HCT116 (cell line): Measurements from ENCODE around the gene TWNK. TPM values are rescaled to one million over a fixed set of nuclear protein-coding genes. Genes with fewer than 3 reads are reported as not detected.
A peak's percentile ranks its signal among the peaks of the same experiment; 100 is the strongest.

Experiments used
- ATAC-seq: fragments of 200-7000 bp; cut with Tn5 transposase; 2 replicates; pipeline ENCODE4 v1.9.1; 2020; ENCODE audit warnings: mild to moderate bottlenecking, moderate library complexity
- BruUV-seq: library from RNA; stranded (reverse); fragments of 400-500 nt; replicated peaks from 2 replicates; lab custom pipeline; 2021; lab: Mats Ljungman, UMichigan
- CTCF ChIA-PET: fragments of 300-600 bp; sonication (Branson Sonifier 250); formaldehyde crosslinking; loops from one replicate; lab custom pipeline; 2021; ENCODE audit warnings: antibody characterized with exemption; lab: Charles Lee
- POLR2A ChIA-PET: fragments of 300-600, 350-600 bp; sonication (Branson Sonifier 250); formaldehyde crosslinking; loops from one replicate; lab custom pipeline; 2021; ENCODE audit warnings: antibody characterized with exemption; lab: Charles Lee
- RAD21 ChIA-PET, 2 experiments: fragments of 300-600 bp; sonication (Branson Sonifier 250); formaldehyde crosslinking; loops; one replicate each; lab custom pipeline; 2023; ENCODE audit warnings: low total read pairs in 2 of 2; ENCODE audit not compliant: uncharacterized antibody in 2 of 2, unreplicated experiment in 2 of 2, low non-redundant PET in 1 of 2; lab: Charles Lee
- DNase-seq: peaks from one replicate; pipeline ENCODE4 v3.0.0-alpha.2; 2010; ENCODE audit warnings: low read depth, low spot score
- H2AFZ ChIP-seq: fragments of 200-600 bp; shearing (Covaris generic), sonication (generic); 2 replicates; pipeline ENCODE4 v1.6.1; 2017; ENCODE audit warnings: low read depth, mixed run types, mixed read lengths, antibody characterized with exemption, low read length; ENCODE audit not compliant: poor library complexity, severe bottlenecking
- H3K27ac ChIP-seq: 2 replicates; pipeline ENCODE4 v1.5.1; 2012; ENCODE audit warnings: low read depth, low read length
- H3K27me3 ChIP-seq: fragments of 200-600 bp; sonication (generic); 2 replicates; pipeline ENCODE4 v1.6.1; 2016; ENCODE audit warnings: mixed run types, low read length, mixed read lengths; ENCODE audit not compliant: insufficient read depth
- H3K36me3 ChIP-seq, 2 experiments: fragments of 200-500 bp in 1 of 2; fragments of 200-600 bp in 1 of 2; sonication (Bioruptor generic) in 1 of 2; sonication (generic) in 1 of 2; 2 replicates each; pipeline versions ENCODE4 v1.5.1 to v1.6.1; 2014 to 2016; ENCODE audit warnings: low read length in 2 of 2, inconsistent platforms in 1 of 2, mixed read lengths in 1 of 2, mixed run types in 1 of 2; ENCODE audit not compliant: insufficient read depth in 2 of 2, control insufficient read depth in 1 of 2
- H3K4me1 ChIP-seq, 2 experiments: fragments of 200-600 bp in 1 of 2; sonication (generic) in 1 of 2; 2 replicates each; pipeline versions ENCODE4 v1.5.1 to v1.6.1; 2012 to 2017; ENCODE audit warnings: low read length in 2 of 2, inconsistent platforms in 1 of 2, mild to moderate bottlenecking in 1 of 2, mixed read lengths in 1 of 2, mixed run types in 1 of 2, moderate library complexity in 1 of 2; ENCODE audit not compliant: insufficient read depth in 2 of 2, control insufficient read depth in 1 of 2
- H3K4me2 ChIP-seq: fragments of 200-600 bp; sonication (generic); 2 replicates; pipeline ENCODE4 v1.6.1; 2017; ENCODE audit warnings: mixed run types, low read length, mixed read lengths
- H3K4me3 ChIP-seq, 2 experiments: fragments of 200-600 bp in 1 of 2; sonication (generic) in 1 of 2; replicated peaks in 1 of 2; 2 replicates each; pipeline ENCODE4 v1.5.1; 2011 to 2016; ENCODE audit warnings: low read length in 2 of 2, control low read depth in 1 of 2, low read depth in 1 of 2, mild to moderate bottlenecking in 1 of 2, mixed read lengths in 1 of 2, mixed run types in 1 of 2
- H3K79me2 ChIP-seq: fragments of 200-600 bp; sonication (generic); 2 replicates; pipeline ENCODE4 v1.6.1; 2017; ENCODE audit warnings: mild to moderate bottlenecking, mixed run types, low read length, moderate library complexity, mixed read lengths; ENCODE audit not compliant: insufficient read depth
- H3K9ac ChIP-seq: fragments of 200-600 bp; sonication (generic); 2 replicates; pipeline ENCODE4 v1.6.1; 2016; ENCODE audit warnings: low read length, mixed read lengths
- H3K9me2 ChIP-seq: fragments of 200-600 bp; sonication (generic), shearing (Covaris generic); 2 replicates; pipeline ENCODE4 v1.6.1; 2017; ENCODE audit warnings: mixed run types, mild to moderate bottlenecking, moderate library complexity; ENCODE audit not compliant: insufficient read depth
- H3K9me3 ChIP-seq, 2 experiments: fragments of 200-500 bp in 1 of 2; fragments of 200-600 bp in 1 of 2; sonication (Bioruptor generic) in 1 of 2; sonication (generic) in 1 of 2; 2 replicates each; pipeline ENCODE4 v1.6.1; 2014 to 2017; ENCODE audit warnings: low read length in 2 of 2, mixed read lengths in 2 of 2, inconsistent platforms in 1 of 2, low read depth in 1 of 2, mild to moderate bottlenecking in 1 of 2, mixed run types in 1 of 2, moderate library complexity in 1 of 2; ENCODE audit not compliant: control insufficient read depth in 1 of 2, insufficient read depth in 1 of 2
- H4K20me1 ChIP-seq: fragments of 200-600 bp; sonication (generic), shearing (Covaris generic); 2 replicates; pipeline ENCODE4 v1.6.1; 2017; ENCODE audit warnings: mixed run types, mild to moderate bottlenecking, moderate library complexity; ENCODE audit not compliant: insufficient read depth
- EGR1 ChIP-seq: IDR thresholded peaks from 2 replicates; pipeline ENCODE4 v1.6.1; 2012; ENCODE audit warnings: low read depth
- ELF1 ChIP-seq: IDR thresholded peaks from 2 replicates; pipeline ENCODE4 v1.6.1; 2012; ENCODE audit warnings: low read depth, borderline replicate concordance
- EZH2phosphoT487 ChIP-seq: fragments of 200-600 bp; IDR thresholded peaks from 2 replicates; pipeline ENCODE4 v1.6.1; 2018; ENCODE audit warnings: antibody characterized with exemption, borderline replicate concordance
- JUND ChIP-seq: IDR thresholded peaks from 2 replicates; pipeline ENCODE4 v1.6.1; 2012
- POLR2A ChIP-seq: IDR thresholded peaks from 2 replicates; pipeline ENCODE4 v1.7.0; 2011; ENCODE audit warnings: borderline replicate concordance; ENCODE audit not compliant: insufficient read depth, insufficient read length; ENCODE audit errors: extremely low read depth
- POLR2AphosphoS5 ChIP-seq: IDR thresholded peaks from 2 replicates; pipeline ENCODE4 v1.6.1; 2011; ENCODE audit warnings: mild to moderate bottlenecking, low read depth, low read length, moderate library complexity
- RAD21 ChIP-seq: IDR thresholded peaks from 2 replicates; pipeline ENCODE4 v1.6.1; 2012; ENCODE audit warnings: low read depth, mild to moderate bottlenecking
- TCF7L2 ChIP-seq: IDR thresholded peaks from 2 replicates; pipeline ENCODE4 v1.7.0; 2011; ENCODE audit warnings: borderline replicate concordance, inconsistent platforms; ENCODE audit not compliant: insufficient read depth, insufficient read length; ENCODE audit errors: extremely low read depth
- YY1 ChIP-seq: IDR thresholded peaks from 2 replicates; pipeline ENCODE4 v1.6.1; 2011; ENCODE audit warnings: low read length, low read depth, moderate library complexity, mild to moderate bottlenecking; ENCODE audit not compliant: insufficient replicate concordance; ENCODE audit errors: extremely low read depth
- ZNF274 ChIP-seq: fragments of 200-500 bp; sonication (Bioruptor generic); IDR thresholded peaks from 2 replicates; pipeline ENCODE4 v1.6.1; 2014; ENCODE audit warnings: mild to moderate bottlenecking, low read depth, low read length, inconsistent platforms
- intact Hi-C: fragments of 100-400 bp; cut with micrococcal nuclease; formaldehyde crosslinking; loops from 2 replicates; pipeline ENCODE4 v1.10.0; 2022
- total RNA-seq: library from RNA; stranded (reverse); gene quantifications from one replicate; pipeline ENCODE4 v1.2.1, GENCODE V29; 2021; ENCODE audit not compliant: unreplicated experiment
- TF ChIP-seq, protein P1 (sequence below): IDR thresholded peaks from 2 replicates; pipeline ENCODE4 v1.6.1; 2011; ENCODE audit warnings: mild to moderate bottlenecking, low read length, moderate library complexity; ENCODE audit not compliant: insufficient replicate concordance; ENCODE audit errors: extremely low read depth

Gene TWNK
- total RNA-seq, 1 experiment from 2014 or later: 42.1 TPM

DNA sequence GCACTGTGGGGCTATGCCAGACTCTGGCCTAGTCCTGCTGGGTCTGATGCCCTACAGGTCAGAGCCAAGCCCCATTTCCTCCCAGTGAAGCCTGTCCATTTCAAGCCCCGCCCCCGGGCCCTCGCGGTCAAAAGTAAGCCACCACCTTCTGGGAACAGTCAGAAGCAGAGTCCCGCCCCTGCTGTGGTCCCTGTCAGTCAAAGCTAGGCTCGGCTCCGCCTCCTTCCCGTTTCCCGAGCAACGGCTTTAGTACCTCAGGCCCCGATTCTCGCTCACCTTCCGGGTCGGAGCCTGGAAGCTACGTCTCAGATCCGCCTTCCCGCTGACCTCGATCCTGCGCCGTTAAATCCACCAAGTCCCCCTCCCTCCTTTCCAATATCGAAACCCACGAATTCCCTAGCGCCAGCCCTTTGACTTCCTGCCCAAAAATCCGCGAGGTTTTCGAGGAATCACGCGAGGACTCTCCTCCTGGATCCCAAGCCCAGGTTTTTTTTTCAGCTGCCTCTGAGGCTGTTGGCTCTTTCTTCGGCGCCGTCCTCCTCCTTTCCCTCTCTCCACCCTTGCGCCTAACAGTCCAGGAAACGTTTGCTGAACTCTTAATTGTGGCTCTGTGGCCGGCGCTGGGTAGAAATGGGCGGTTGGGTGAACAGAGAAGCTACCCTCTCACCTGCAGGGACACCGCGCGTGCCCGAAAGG lies 55.5 kb downstream of the TWNK start:
- Histone ChIP-seq H4K20me1 (no peaks in the 10 kb centered on the region), H3K4me1 (peaks cover 26 to 33% of the 10 kb centered on the region in 2 experiments), H3K27ac (peak overlapping the region; percentile 84), H3K9me3 (no peaks in the 10 kb centered on the region), H3K9me2 (no peaks in the 10 kb centered on the region), H3K36me3 (peaks cover 0 to 10% of the 10 kb centered on the region in 2 experiments; a peak in 1 of 4 replicates), H3K9ac (peak overlapping the region; percentile 77), H2AFZ (peak overlapping the region; percentile 26), H3K4me3 (peak overlapping the region; percentile 55 to 59), H3K4me2 (peak overlapping the region; percentile 82), H3K27me3 (no peaks in the 10 kb centered on the region), H3K79me2 (peaks cover 15% of the 10 kb centered on the region; the same call in 1 of the 2 replicates)
- ChIA-PET RAD21 (interaction anchor here (0.5 to 3.3 kb wide), 6 partner anchors 15 to 893 kb away, joined by 4 to 23 read pairs (median 6); no protein-coding TSS in a partner anchor), CTCF (interaction anchor here (0.9 to 5.4 kb wide), 18 partner anchors 9 to 798 kb away, joined by 3 to 118 read pairs (median 10); partner anchors contain the start of genes KAZALD1, PDZD7 and SFXN3), POLR2A (interaction anchor here (0.9 to 2.5 kb wide), 13 partner anchors 8 to 99 kb away, joined by 3 to 33 read pairs (median 6); partner anchors contain the start of genes KAZALD1, PDZD7 and SFXN3)
- peak; percentile 82 for TF ChIP-seq POLR2A
- TF ChIP-seq ZNF274: no peak
- TF ChIP-seq TCF7L2: peak; percentile 26
- TF ChIP-seq EZH2phosphoT487: no peak
- TF ChIP-seq JUND: no peak
- no peak for TF ChIP-seq RAD21
- no peak for TF ChIP-seq YY1
- peak; percentile 95 for TF ChIP-seq POLR2AphosphoS5
- no peak for TF ChIP-seq EGR1
- TF ChIP-seq ELF1: no peak
- TF ChIP-seq, protein P1, sequence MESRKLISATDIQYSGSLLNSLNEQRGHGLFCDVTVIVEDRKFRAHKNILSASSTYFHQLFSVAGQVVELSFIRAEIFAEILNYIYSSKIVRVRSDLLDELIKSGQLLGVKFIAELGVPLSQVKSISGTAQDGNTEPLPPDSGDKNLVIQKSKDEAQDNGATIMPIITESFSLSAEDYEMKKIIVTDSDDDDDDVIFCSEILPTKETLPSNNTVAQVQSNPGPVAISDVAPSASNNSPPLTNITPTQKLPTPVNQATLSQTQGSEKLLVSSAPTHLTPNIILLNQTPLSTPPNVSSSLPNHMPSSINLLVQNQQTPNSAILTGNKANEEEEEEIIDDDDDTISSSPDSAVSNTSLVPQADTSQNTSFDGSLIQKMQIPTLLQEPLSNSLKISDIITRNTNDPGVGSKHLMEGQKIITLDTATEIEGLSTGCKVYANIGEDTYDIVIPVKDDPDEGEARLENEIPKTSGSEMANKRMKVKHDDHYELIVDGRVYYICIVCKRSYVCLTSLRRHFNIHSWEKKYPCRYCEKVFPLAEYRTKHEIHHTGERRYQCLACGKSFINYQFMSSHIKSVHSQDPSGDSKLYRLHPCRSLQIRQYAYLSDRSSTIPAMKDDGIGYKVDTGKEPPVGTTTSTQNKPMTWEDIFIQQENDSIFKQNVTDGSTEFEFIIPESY: peak; percentile 95
- DNase-seq (peak; percentile 97), ATAC-seq (peak; percentile 91)
- intact Hi-C loops: loop anchor here (2.0 kb wide), 1 partner anchor 18 kb away; the partner anchor contains the start of gene KAZALD1
- TSS peak; percentile 92 for BruUV-seq
